ENCODE data around the gene MXRA8.

DNA sequence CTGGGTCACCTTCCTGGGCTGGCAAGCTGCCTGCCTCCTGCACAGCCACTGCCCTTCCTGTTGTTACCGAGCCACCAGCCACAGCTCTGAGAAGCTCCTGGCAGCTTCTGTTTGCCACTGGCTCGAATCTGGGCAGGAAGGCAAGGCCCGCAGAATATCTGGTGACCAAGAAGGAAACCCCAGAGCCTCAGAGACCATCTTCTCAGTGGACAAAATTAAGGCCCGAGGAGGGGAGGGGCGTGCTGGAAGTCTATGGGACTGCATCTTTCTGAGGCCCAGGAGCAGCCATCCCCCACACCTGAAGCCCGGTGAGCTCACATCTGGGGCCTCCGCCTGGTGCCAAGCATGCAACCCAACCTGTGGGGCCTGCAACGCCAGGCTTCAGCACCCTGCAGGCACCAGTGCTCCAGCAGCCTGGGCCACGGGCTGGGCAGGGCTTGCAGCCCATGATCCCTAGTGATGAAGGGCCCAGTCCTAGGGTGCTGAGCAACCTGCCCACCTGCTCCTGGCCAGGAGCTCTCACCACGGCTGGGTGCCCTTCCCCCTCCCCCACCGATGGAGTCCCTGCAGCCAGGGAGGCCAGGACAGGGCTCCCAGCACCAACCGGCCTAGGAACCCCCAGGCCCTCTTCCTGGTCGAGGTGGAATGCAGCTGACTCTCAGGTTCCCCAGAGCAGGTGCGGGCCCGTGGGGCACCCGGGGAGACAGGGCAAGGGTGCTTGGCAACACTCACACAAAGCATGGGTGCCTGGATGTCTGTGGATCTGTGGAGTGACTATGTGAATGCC, 32.9 kb downstream of the MXRA8 start:
- TF ChIP-seq, protein P1, sequence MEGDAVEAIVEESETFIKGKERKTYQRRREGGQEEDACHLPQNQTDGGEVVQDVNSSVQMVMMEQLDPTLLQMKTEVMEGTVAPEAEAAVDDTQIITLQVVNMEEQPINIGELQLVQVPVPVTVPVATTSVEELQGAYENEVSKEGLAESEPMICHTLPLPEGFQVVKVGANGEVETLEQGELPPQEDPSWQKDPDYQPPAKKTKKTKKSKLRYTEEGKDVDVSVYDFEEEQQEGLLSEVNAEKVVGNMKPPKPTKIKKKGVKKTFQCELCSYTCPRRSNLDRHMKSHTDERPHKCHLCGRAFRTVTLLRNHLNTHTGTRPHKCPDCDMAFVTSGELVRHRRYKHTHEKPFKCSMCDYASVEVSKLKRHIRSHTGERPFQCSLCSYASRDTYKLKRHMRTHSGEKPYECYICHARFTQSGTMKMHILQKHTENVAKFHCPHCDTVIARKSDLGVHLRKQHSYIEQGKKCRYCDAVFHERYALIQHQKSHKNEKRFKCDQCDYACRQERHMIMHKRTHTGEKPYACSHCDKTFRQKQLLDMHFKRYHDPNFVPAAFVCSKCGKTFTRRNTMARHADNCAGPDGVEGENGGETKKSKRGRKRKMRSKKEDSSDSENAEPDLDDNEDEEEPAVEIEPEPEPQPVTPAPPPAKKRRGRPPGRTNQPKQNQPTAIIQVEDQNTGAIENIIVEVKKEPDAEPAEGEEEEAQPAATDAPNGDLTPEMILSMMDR (IDR thresholded peaks at IDR 0.05; ENCODE audit: low read depth, low read length), result no peak
- TF ChIP-seq POLR2A (IDR thresholded peaks at IDR 0.05; ENCODE audit: extremely low read depth, insufficient read length) (no peak), MYC (IDR thresholded peaks at IDR 0.05; ENCODE audit: low read depth, low read length) (no peak)
- TF ChIP-seq, protein P2, sequence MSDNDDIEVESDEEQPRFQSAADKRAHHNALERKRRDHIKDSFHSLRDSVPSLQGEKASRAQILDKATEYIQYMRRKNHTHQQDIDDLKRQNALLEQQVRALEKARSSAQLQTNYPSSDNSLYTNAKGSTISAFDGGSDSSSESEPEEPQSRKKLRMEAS (IDR thresholded peaks at IDR 0.05; ENCODE audit: low read depth, low read length), result no peak
